Activated CD4-positive, CD25-positive, alpha-beta regulatory T cell (primary cell): ENCODE results near the gene TRIM29.
"Not testable (repeated sequence)": the region's sequence is repeated elsewhere in the genome, so short reads cannot be mapped to it uniquely, and the experiment has no call there.

Experiments
- DNase-seq, 4 experiments: peaks; one replicate each; lab custom pipeline; 2025; lab: John Stamatoyannopoulos, UW

TRIM29 gene

GRCh38 chr11:120172054-120172911, 34.4 kb upstream of the TRIM29 start:
- DNase-seq = no peak

- no peak for DNase-seq
These were observed 32.9 kb upstream of the TRIM29 start for GRCh38 chr11:120170741-120171261.

DNA sequence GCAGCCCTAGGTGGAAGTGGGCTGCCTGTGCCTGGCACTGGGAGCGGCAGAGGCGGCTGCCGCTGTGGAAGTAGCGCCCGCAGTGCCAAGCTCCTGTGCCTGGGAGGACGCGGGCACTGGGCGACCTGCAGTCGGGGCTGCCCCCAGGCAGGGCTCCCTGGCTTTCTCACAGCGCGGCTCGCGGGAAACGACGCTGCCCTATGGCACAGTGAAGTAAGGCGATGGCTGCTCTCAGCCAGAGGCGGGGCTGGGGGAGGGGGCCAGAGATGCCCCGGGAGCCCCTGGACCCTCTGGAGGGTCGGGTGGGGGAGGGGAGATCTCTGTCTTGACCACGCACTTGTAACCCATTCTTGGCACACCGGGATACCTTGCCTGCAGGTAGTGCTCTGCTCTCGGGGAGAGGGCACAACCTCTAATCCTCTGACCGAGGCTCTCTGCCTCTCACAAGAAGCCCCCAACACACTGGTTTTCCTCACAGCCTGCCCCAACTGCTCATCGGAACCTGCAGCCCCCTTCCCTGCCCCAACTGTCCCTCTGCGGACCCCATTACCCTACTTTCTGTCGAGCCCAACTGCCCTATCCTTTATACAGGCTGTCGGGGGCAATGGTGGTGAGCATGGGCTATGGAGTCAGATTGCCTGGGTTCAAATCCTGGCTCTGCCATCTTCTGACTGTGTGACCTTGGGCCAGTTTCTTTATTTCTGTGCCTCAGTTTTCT, 32.2 kb upstream of the TRIM29 start:
- no peak for DNase-seq

- DNase-seq = peak in 2 of 4 experiments; percentile 22 to 28
These were observed 31.2 kb upstream of the TRIM29 start for GRCh38 chr11:120168960-120169681.

DNA sequence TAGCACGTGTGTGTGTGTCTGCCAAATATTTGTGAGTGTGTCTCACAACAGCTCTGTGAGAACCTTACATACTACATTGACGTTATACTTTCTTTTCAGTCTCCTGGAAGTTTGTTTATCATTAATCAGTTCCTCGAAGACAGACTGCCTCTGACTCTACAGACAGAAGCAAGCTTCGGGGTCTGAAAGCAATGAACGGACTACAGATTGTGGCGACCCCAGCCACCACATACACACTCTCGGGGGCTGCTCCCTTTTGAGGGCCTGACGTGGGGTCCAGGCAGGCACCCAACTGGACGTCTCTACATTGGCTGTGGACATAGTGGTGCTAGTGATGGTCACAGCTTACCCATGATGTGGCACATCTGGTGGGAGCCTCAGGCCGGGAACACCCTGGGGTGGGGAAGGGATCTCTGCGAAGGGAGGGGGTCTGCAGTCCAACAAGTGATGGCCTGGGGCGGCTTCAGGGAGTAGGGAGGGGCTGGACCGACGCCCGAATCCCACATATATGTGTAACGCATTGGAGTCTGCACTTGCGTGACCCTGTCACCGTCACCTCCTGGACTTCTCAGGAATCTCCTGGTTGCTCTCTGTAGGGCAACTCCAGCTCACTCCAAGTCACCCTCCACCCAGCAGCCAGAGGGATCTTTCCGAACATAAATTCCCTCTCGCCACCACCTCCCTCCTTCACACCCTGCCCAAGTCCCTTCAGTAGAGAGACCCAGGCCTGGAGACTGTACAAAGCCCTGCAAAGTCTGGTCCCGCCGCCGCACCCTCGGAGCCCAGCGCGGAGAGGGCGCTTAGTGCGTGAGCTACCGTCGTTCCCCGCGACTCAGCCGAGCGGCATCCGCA, 30.4 kb upstream of the TRIM29 start:
- DNase-seq = no peak

- no peak for DNase-seq
These were observed 29.7 kb upstream of the TRIM29 start for GRCh38 chr11:120167659-120168058.

GRCh38 chr11:120160436-120160835, 22.5 kb upstream of the TRIM29 start:
- DNase-seq = no peak

DNA sequence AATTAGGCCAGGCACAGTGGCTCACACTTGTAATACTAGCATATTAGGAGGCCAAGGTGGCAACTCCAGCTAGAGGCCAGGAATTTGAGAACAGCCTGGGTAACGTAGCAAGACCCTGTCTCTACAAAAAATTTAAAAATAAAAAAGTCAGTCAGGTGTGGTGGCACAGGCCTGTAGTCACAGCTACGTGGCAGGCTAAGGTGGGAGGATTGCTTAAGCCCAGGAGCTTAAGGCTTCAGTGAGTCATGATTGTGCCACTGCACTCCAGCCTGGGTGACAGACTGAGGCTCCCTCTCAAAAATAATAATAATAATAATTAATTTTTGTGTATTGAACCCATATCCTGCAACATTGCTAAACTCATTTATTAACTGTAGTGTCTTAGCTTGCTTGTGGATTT, 15.3 kb upstream of the TRIM29 start:
- DNase-seq = no peak

- DNase-seq = no peak
These were observed 13.6 kb upstream of the TRIM29 start for GRCh38 chr11:120151536-120151935.

DNA sequence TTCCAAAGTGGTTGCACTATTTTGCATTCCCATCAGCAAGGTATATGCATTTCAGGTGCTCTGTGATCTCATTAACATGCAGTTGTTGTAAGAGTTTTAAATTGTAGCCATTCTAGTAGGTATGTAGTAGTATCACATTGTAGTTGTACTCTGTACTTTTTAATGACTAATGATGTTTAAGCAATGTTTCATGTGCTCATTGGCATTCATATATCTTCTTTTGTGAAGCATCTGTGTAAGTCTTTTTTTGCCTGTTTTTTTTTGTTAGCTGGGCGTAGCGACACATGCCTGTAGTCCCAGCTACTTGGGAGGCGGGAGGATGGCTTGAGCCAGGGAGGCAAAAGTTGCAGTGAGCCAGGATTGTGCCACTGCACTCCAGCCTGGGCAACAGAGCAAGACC, 11.3 kb upstream of the TRIM29 start:
- DNase-seq = no peak

DNA sequence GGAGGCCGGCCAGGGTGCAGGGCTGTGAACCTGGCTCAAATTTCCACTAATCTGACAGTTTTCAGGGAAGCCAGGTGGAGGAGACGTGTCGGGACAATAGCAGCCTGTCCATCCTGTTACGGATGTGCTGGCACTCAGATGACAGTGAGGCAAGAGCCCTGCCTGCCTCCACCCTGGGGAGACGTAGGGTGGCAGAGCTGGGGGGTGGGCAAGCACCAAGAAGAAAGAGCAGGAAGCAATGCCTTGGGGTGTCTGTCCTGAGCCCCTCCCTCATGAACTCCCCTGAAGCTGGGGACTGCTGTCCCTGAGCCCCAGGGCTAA, 10.0 kb upstream of the TRIM29 start:
- no peak for DNase-seq

DNA sequence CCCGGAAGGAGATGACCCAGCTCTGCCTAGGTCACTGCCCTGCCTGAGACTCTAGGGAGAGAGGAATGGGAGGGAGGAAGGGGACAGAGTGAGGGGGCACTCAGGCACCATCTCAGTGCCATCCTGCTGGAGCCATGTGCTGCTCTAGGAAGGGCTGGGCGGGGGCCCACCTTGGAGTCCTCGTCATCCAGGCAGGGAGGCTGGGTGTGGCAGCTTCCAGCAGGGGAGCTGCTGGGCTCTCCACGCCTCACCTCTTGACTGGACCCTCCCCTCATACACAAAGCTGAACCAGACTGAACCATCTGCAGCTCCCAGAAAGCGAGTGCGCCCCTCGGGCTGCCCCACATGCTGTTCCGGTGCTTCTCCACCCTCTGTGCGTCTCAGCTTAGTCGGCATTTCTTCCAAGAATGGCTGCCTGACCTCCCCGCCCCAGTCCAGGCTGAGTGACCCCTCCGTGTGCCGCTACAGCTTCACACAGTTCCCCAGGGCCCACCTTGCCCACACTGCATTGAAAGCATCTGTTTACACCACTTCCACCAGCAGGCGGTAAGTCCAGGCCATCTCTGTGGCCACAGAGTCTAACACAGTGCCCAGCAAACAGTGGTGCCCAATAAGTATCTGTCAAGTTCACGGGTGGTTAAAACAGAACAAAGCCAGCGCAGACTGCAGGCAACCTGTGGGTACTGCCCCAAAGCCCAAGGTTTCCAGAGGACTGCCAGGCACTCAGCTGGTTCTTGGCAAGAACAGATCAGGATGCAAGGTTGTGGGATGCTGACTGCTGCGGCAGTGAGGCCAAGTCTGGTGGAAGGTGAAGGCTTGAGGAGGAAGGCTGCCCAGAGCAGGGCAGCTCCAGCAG, 9.4 kb upstream of the TRIM29 start:
- DNase-seq = no peak

- DNase-seq = no peak
These were observed 8.6 kb upstream of the TRIM29 start for GRCh38 chr11:120146413-120147093.

GRCh38 chr11:120144501-120144900, 6.6 kb upstream of the TRIM29 start:
- DNase-seq = no peak

DNA sequence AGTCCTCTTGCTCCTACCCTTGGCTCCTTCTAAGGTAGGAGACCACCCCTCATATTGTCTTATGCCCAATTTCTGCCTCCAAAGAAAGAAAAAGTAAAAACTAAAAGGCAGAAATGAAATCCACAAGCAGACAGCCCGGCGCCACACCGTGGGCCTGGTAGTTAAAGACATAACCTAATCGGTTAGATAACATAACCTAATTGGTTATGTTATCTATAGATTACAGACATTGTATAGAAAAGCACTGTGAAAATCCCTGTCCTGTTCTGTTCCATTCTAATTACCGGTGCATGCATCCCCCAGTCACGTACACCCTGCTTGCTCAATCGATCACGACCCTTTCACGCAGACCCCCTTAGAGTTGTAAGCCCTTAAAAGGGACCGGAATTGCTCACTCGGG, 5.6 kb upstream of the TRIM29 start:
- not testable (repeated sequence) for DNase-seq

DNA sequence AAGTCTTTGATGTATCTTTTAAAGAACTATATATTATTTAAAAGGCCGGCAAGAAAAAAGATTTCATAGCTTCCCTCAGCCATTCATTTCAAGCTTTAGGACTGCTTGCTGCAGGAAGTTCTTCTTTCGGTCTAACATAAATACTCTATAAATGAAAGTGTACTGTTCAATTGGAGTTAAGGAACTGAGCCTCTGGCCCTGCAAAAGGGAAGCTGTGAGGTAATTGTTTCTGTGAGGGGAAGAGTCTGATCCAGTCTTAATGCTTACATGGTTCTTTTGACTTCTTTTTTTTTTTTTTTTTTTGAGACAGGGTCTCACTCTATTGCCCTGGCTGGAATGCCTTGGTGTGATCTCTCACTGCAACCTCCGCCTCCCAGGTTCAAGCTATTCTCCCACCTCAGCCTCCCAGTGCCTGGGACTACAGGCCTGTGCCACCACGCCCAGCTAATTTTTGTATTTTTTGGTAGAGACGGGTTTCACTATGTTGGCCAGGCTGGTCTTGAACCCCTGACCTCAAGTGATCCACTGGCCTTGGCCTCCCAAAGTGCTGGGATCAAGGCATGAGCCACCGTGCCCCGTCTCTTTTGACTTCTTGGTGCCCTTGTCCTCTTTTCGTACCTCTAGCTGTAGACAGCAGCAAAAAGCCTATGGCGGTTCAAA, 4.7 kb upstream of the TRIM29 start:
- no peak for DNase-seq

DNA sequence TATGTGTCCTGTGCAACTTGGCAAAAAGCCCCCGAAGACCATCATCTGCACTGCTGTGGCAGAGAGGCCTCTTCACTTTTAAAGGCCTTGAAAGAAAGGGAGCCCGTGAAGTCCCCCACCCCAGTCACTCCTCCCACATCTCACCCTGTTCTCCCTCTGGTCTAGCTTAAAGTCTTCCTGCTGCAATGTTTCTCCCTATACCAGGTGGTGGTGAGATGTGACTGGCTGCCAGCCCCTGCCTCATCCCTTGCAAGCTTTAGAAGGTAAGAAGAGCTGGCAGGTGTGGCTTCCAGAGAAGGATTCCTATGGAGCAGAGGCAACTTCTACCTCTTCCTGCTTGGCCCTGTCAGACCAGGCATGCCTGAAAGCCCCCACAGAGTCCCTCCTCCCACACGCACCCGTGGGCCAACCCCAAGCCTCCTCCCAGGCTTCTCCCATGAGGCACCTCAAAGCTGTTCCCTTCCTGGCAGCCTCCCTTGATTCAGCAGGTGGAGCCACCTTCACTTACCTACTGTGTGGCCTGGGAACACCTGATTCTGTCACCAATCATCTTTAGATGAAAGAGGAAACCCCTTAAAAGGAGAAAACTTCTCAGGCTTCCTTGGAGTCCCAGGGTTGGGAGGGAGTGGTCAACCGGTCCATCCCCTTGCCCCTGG, 4.0 kb upstream of the TRIM29 start:
- DNase-seq = no peak

DNA sequence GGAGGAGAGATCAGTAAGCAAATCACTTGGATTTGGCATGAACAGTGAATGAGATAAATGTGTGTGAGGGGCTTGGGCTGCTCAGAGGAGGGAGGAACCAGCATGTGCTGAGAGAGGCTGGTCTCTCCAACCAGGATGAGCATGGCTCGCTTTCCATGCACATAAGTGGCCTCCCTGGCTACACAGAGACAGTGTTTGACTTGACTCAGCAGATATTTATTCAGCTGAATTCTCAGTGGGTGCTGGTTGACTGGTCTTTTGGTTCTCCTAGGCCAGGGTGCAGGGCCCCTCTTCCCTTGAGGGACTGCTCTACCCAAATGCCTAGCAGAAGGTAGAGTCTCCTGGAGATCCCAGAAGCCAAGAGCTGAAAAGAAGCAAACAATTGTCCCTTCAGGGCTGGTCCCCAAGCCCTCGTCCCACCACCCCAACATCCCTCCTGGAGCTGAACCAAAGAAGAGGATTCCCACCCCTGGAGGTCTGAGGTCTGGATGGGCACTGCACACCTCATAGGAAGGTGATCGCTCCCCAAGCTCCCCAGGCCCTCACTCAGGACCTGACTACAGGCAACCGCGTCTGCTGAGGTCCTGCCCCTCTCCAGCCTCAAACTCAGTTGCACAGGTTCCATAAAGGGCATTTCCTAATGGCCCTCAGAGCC, 3.3 kb upstream of the TRIM29 start:
- DNase-seq = no peak
